GM10847 (cell line): ENCODE measurements around the gene ZNF782.

Experiments used
- POLR2A ChIP-seq: IDR thresholded peaks from 2 replicates; pipeline ENCODE4 v1.6.1; 2011; ENCODE audit not compliant: insufficient read length; ENCODE audit errors: extremely low read depth

ZNF782 gene

GRCh38 chr9:96853781-96854650 is at the start of gene ZNF782:
Gene ZNF782, minus strand, starts transcription at chr9:96854514. Its CDS starts 2,553 bp downstream, at chr9:96851961.
- peak; percentile 31 for TF ChIP-seq POLR2A

GRCh38 chr9:96892131-96892530 is 37.8 kb upstream of the ZNF782 start:
- TF ChIP-seq POLR2A = no peak

GRCh38 chr9:96888591-96888990 is 34.3 kb upstream of the ZNF782 start:
- TF ChIP-seq POLR2A = no peak

- TF ChIP-seq POLR2A = no peak
These were observed 31.1 kb upstream of the ZNF782 start for GRCh38 chr9:96885424-96885823.

GRCh38 chr9:96884443-96884842 is 30.1 kb upstream of the ZNF782 start:
- TF ChIP-seq POLR2A = no peak

- no peak for TF ChIP-seq POLR2A
These were observed 29.6 kb upstream of the ZNF782 start for GRCh38 chr9:96883922-96884321.

GRCh38 chr9:96877269-96877668 is 23.0 kb upstream of the ZNF782 start:
- no peak for TF ChIP-seq POLR2A

- no peak for TF ChIP-seq POLR2A
These were observed 21.3 kb upstream of the ZNF782 start for GRCh38 chr9:96875461-96876142.

GRCh38 chr9:96874947-96875460 is 20.7 kb upstream of the ZNF782 start:
- no peak for TF ChIP-seq POLR2A

- no peak for TF ChIP-seq POLR2A
These were observed 20.0 kb upstream of the ZNF782 start for GRCh38 chr9:96874201-96874785.

GRCh38 chr9:96871176-96871575 is 16.9 kb upstream of the ZNF782 start:
- no peak for TF ChIP-seq POLR2A

GRCh38 chr9:96868709-96869108 is 14.4 kb upstream of the ZNF782 start:
- TF ChIP-seq POLR2A = no peak

- TF ChIP-seq POLR2A = no peak
These were observed 12.9 kb upstream of the ZNF782 start for GRCh38 chr9:96867079-96867804.

GRCh38 chr9:96859461-96860198 is 5.3 kb upstream of the ZNF782 start:
- no peak for TF ChIP-seq POLR2A
